Smooth muscle cell of the pulmonary artery (primary cell): Measurements from ENCODE around the gene SERINC5. TPM values are rescaled to one million over a fixed set of nuclear protein-coding genes. Genes with fewer than 3 reads are reported as not detected.

Experiments
- total RNA-seq: library from RNA; depleted of rRNA; stranded (reverse); fragments of >200 nt; gene quantifications from 2 replicates; pipeline ENCODE4 v1.2.3, GENCODE V29; 2014

Gene SERINC5
- 21.4 and 41.4 TPM in 2 replicates for total RNA-seq

DNA sequence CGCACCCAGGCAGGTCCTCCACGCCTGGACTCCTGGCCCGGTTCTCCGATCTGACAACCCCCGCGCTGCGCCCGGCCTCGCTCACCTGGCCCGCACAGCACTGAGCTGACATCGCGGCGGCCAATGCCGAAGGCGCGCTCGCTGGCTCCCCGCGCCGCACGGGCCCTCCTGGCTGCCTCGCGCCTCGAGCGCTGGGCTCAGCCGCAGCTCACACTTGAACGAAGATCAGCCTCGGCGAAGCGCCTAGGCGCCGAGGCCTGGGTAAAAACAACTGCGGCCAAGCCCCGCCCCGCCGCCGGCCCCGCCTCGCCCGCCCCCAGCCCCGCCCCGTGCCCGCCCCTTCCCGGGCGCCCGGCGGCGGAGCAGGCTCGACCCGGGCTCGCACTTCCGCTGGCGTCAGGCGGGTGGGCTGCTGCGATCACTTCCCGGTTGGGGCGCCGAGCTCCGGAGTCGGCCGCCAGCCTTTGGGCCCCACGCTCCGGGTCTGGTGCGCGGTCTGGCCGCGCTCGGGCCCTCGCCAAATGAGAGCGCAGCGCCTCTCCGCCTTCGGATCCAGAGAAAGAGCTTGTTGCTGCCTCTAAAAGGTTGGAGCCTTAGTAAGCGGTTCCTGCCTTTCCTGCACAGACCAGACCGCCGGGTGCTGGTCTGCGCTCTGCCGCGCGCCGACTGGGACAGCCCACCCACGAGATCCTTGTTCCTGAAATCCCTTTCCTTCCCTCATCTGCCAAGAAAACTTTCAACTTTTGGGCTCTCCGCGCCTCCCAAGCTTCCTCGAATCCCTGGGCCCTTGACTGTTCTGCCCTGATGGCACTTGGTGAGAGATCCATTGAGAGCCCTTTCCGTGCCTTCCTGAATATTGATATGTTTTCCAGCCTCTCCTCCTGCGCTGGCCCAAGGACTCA lies at the start of gene SERINC5:
SERINC5 (minus strand) TSS at position 238 of the 902 bp plus-strand sequence; CDS start at position 112, 126 bp downstream.

Other genes with a start within 250 kb of the SERINC5 start
- gene THBS4, start 220.7 kb downstream of the SERINC5 start, total RNA-seq, result 0.63 and 2.1 TPM in 2 replicates
- not detected in 2 replicates for gene SPZ1, start 64.0 kb upstream of the SERINC5 start, total RNA-seq
- 26.7 and 39.7 TPM in 2 replicates for gene ZFYVE16, start 152.0 kb upstream of the SERINC5 start, total RNA-seq
- 6.1 and 7.4 TPM in 2 replicates for gene FAM151B, start 232.1 kb upstream of the SERINC5 start, total RNA-seq